Liver (tissue), 9 donors: Measurements from ENCODE around the gene TENM3. TPM values are rescaled to one million over a fixed set of nuclear protein-coding genes. Genes with fewer than 3 reads are reported as not detected.

Source experiments
- DNase-seq: peaks from one replicate; pipeline ENCODE4 v3.0.0-alpha.2; 2017; ENCODE audit warnings: low spot score
- H3K27ac ChIP-seq, 2 donors: one replicate each; pipeline ENCODE4 v1.7.0; 2013; ENCODE audit warnings: inconsistent platforms in 2 of 2, low read length in 2 of 2, control low read depth in 1 of 2, low read depth in 1 of 2, mild to moderate bottlenecking in 1 of 2
- H3K27me3 ChIP-seq, 4 donors: one replicate each; pipeline versions ENCODE4 v1.6.1 to v1.7.0; 2013; ENCODE audit warnings: low read length in 3 of 4, inconsistent platforms in 1 of 4, mild to moderate bottlenecking in 1 of 4, moderate library complexity in 1 of 4; ENCODE audit not compliant: control insufficient read depth in 4 of 4, insufficient read depth in 4 of 4
- H3K36me3 ChIP-seq, 4 donors: one replicate each; pipeline versions ENCODE4 v1.6.1 to v1.7.0; 2013; ENCODE audit warnings: low read length in 3 of 4, mild to moderate bottlenecking in 3 of 4, low read depth in 1 of 4, moderate library complexity in 1 of 4; ENCODE audit not compliant: control insufficient read depth in 4 of 4, insufficient read depth in 3 of 4
- H3K4me1 ChIP-seq, 4 donors: one replicate each; pipeline versions ENCODE4 v1.6.1 to v1.7.0; 2013; ENCODE audit warnings: low read length in 3 of 4, mild to moderate bottlenecking in 3 of 4, moderate library complexity in 1 of 4; ENCODE audit not compliant: control insufficient read depth in 4 of 4, insufficient read depth in 4 of 4
- H3K4me3 ChIP-seq, 3 donors: one replicate each; pipeline versions ENCODE4 v1.6.1 to v1.7.0; 2013; ENCODE audit warnings: low read length in 3 of 3, control low read depth in 1 of 3, low read depth in 1 of 3, mild to moderate bottlenecking in 1 of 3
- H3K9ac ChIP-seq, 2 donors: one replicate each; pipeline ENCODE4 v1.7.0; 2013; ENCODE audit warnings: low read length in 2 of 2, mild to moderate bottlenecking in 2 of 2, moderate library complexity in 2 of 2, control low read depth in 1 of 2, low read depth in 1 of 2
- H3K9me3 ChIP-seq, 4 donors: one replicate each; pipeline versions ENCODE4 v1.6.1 to v1.7.0; 2013; ENCODE audit warnings: low read length in 3 of 4; ENCODE audit not compliant: control insufficient read depth in 4 of 4
- EGR1 ChIP-seq, 2 donors: IDR thresholded peaks; 2 replicates each; pipeline ENCODE4 v1.6.1; 2016 to 2018; ENCODE audit warnings: antibody characterized with exemption in 2 of 2, low read depth in 2 of 2
- FOXA1 ChIP-seq: IDR thresholded peaks from 2 replicates; pipeline ENCODE4 v1.6.1; 2016; ENCODE audit warnings: antibody characterized with exemption
- FOXA2 ChIP-seq: IDR thresholded peaks from 2 replicates; pipeline ENCODE4 v1.6.1; 2016; ENCODE audit warnings: antibody characterized with exemption
- GABPA ChIP-seq, 2 donors: IDR thresholded peaks in 1 of 2; conservative IDR thresholded peaks in 1 of 2; 2 replicates each; pipeline ENCODE4 v1.6.1; 2016; ENCODE audit warnings: antibody characterized with exemption in 2 of 2, mild to moderate bottlenecking in 1 of 2, moderate library complexity in 1 of 2
- HNF4A ChIP-seq, 2 donors: conservative IDR thresholded peaks; 2 replicates each; pipeline ENCODE4 v1.6.1; 2016; ENCODE audit warnings: antibody characterized with exemption in 2 of 2, mild to moderate bottlenecking in 2 of 2
- HNF4G ChIP-seq: IDR thresholded peaks from 2 replicates; pipeline ENCODE4 v1.6.1; 2016; ENCODE audit warnings: antibody characterized with exemption
- JUND ChIP-seq, 2 donors: IDR thresholded peaks; 2 replicates each; pipeline ENCODE4 v1.6.1; 2016; ENCODE audit warnings: antibody characterized with exemption in 2 of 2
- NR2F2 ChIP-seq: IDR thresholded peaks from 2 replicates; pipeline ENCODE4 v1.6.1; 2016; ENCODE audit warnings: antibody characterized with exemption
- RAD21 ChIP-seq, 2 donors: IDR thresholded peaks; 2 replicates each; pipeline ENCODE4 v1.6.1; 2016; ENCODE audit warnings: antibody characterized with exemption in 2 of 2, mild to moderate bottlenecking in 2 of 2
- SP1 ChIP-seq: IDR thresholded peaks from 2 replicates; pipeline ENCODE4 v1.6.1; 2018; ENCODE audit warnings: antibody characterized with exemption, mild to moderate bottlenecking
- TAF1 ChIP-seq: conservative IDR thresholded peaks from 2 replicates; pipeline ENCODE4 v1.6.1; 2016; ENCODE audit warnings: antibody characterized with exemption, mild to moderate bottlenecking
- YY1 ChIP-seq: IDR thresholded peaks from 2 replicates; pipeline ENCODE4 v1.6.1; 2016; ENCODE audit warnings: antibody characterized with exemption, mild to moderate bottlenecking
- WGBS: extraction: QIAGEN DNeasy Blood & Tissue Kit; methylation state at CpG from one replicate; pipeline ENCODE4 v1.1.7; 2013; 5-methylcytosine and 5-hydroxymethylcytosine counted together
- polyA plus RNA-seq, 2 donors: library from polyadenylated mRNA; stranded (reverse) in 1 of 2; unstranded in 1 of 2; fragments of 200-250 nt in 1 of 2; fragments of >200 nt in 1 of 2; fragmentation: Nextera tagmentation in 1 of 2; extraction: Ambion mirVana in 1 of 2; gene quantifications; one replicate each; pipeline versions ENCODE4 v1.2.1 to v1.2.3, GENCODE V29; 2013 to 2015
- total RNA-seq, 2 donors: library from RNA; depleted of rRNA; stranded (reverse); fragments of >200 nt; gene quantifications; one replicate each; pipeline ENCODE4 v1.2.3, GENCODE V29; 2014
- TF ChIP-seq, protein P1 (sequence below): IDR thresholded peaks from 2 replicates; pipeline ENCODE4 v1.6.1; 2016; ENCODE audit warnings: antibody characterized with exemption
- TF ChIP-seq, protein P2 (sequence below): fragments of 150-350 bp; IDR thresholded peaks from 2 replicates; pipeline ENCODE4 v1.5.1; 2017; ENCODE audit warnings: improper control_type of control experiment, low read depth, low read length; ENCODE audit not compliant: missing input control
- TF ChIP-seq, protein P3 (sequence below): IDR thresholded peaks from 2 replicates; pipeline ENCODE4 v1.6.1; 2016; ENCODE audit warnings: antibody characterized with exemption, mild to moderate bottlenecking
- donor health status: healthy.
- donor health status: healthy.
- donor health status: healthy.
- donor health status: healthy.
- donor health status: healthy.

TENM3 gene
- total and polyA plus RNA-seq, 4 donors: 0.32 to 16.8 (median 0.70) TPM

DNA sequence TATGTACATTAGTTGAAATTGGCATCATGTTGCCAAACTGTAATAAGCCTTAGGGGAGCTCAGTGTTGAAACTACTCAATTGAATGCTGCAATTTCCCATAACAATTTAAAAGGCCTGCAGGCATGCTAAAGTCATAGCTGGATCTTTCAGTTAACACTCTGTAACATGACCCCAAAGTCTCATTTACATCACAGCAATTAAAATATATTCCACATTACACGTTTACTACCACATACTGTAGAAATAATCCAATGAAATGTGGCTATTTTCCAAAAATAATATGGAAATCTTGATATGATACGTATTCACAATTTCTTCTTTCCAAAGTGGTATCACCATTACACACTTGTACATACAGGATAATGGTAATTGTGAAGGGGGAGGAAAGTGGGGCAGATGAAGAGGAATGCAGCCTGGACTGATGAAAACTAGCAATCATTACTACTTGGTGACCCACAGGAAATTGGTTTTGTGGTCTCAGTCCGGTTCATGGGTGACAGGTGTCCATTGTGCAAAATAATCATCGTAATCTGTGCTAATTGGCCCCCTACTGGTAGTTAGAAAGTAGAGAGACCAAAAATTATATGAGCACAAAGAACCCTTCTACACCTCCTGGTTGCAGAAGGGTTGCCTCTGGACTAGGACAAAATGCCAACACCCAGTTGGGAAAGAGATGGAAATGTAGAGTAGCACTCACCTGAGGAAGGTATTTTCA, 63.7 kb downstream of the TENM3 start:
- Histone ChIP-seq H3K27me3 (no peaks in the 10 kb centered on the region), H3K9me3 (no peaks in the 10 kb centered on the region), H3K27ac (no peak overlapping the region), H3K4me1 (peaks cover 0 to 2% (median 0%) of the 10 kb centered on the region in 4 donors), H3K36me3 (no peaks in the 10 kb centered on the region), H3K9ac (no peak overlapping the region), H3K4me3 (no peak overlapping the region)
- DNase-seq: no peak
- TF ChIP-seq RAD21 (IDR thresholded peaks at IDR 0.05) (peak; percentile 32 to 61), FOXA2 (no peak)
- TF ChIP-seq, protein P1, sequence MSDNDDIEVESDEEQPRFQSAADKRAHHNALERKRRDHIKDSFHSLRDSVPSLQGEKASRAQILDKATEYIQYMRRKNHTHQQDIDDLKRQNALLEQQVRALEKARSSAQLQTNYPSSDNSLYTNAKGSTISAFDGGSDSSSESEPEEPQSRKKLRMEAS: no peak
- TF ChIP-seq, protein P2, sequence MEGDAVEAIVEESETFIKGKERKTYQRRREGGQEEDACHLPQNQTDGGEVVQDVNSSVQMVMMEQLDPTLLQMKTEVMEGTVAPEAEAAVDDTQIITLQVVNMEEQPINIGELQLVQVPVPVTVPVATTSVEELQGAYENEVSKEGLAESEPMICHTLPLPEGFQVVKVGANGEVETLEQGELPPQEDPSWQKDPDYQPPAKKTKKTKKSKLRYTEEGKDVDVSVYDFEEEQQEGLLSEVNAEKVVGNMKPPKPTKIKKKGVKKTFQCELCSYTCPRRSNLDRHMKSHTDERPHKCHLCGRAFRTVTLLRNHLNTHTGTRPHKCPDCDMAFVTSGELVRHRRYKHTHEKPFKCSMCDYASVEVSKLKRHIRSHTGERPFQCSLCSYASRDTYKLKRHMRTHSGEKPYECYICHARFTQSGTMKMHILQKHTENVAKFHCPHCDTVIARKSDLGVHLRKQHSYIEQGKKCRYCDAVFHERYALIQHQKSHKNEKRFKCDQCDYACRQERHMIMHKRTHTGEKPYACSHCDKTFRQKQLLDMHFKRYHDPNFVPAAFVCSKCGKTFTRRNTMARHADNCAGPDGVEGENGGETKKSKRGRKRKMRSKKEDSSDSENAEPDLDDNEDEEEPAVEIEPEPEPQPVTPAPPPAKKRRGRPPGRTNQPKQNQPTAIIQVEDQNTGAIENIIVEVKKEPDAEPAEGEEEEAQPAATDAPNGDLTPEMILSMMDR: peak; percentile 13
- WGBS: 84% methylated on average over 4 of the region's 4 CpGs

DNA sequence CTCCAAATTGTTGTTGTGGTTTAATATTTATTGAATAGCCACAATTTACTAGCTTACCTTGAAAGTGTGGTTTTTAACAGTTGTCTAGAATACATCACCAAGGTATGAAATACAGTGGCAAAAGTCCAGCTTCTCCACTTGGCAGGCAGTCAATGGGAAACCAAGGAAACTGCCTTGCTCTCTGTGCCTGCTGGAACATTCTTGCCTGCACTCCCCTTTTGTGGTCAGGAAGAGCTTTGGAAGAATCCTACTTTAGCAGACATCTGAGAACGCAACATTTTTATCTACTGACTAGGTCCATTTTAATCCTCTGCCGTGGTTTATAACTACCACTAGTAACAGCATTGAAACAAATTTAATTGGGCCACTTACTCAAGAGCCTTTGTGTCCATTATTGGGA, 64.5 kb downstream of the TENM3 start:
- 95% methylated on average over 2 of the region's 2 CpGs for WGBS
- Histone ChIP-seq H3K4me3 (no peak overlapping the region), H3K4me1 (peaks cover 0 to 2% (median 0%) of the 10 kb centered on the region in 4 donors), H3K27ac (no peak overlapping the region), H3K27me3 (no peaks in the 10 kb centered on the region), H3K9ac (no peak overlapping the region), H3K36me3 (no peaks in the 10 kb centered on the region), H3K9me3 (no peaks in the 10 kb centered on the region)
- no peak for TF ChIP-seq JUND (IDR thresholded peaks at IDR 0.05)
- TF ChIP-seq, protein P2: no peak
- TF ChIP-seq HNF4G: no peak
- TF ChIP-seq TAF1: no peak
- no peak for TF ChIP-seq GABPA (IDR thresholded peaks at IDR 0.05 in 1 of 2, conservative IDR thresholded peaks at IDR 0.05 in 1 of 2)
- no peak for DNase-seq

DNA sequence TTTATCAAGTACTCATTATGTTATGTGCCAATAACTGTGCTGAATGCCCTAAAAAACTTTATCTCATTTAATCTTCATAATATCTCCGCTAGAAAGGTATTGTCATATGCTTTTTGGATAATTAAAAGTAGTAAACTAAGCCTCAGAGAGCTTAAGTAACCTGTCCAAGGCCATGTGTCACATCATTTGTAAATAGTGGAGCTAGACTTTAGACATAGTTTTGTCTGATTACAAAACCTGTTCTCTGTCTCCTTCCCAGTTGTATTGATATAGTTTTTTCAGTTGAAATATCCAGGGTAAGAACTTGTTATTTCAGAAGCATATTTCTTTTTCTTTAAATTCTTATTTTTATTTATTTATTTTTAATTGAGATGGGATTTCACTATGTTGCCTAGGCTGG, 66.7 kb downstream of the TENM3 start:
- DNase-seq: no peak
- no peaks in the 10 kb centered on the region for H3K27me3 ChIP-seq
- H3K9ac ChIP-seq: no peak overlapping the region
- no peaks in the 10 kb centered on the region for H3K36me3 ChIP-seq
- peaks cover 0 to 2% (median under 1%) of the 10 kb centered on the region in 4 donors for H3K9me3 ChIP-seq
- peaks cover 0 to 2% (median 0%) of the 10 kb centered on the region in 4 donors for H3K4me1 ChIP-seq
- no peak overlapping the region for H3K4me3 ChIP-seq
- 68% methylated on average over 1 of the region's 1 CpG for WGBS
- no peak overlapping the region for H3K27ac ChIP-seq
- no peak for TF ChIP-seq SP1
- TF ChIP-seq, protein P3, sequence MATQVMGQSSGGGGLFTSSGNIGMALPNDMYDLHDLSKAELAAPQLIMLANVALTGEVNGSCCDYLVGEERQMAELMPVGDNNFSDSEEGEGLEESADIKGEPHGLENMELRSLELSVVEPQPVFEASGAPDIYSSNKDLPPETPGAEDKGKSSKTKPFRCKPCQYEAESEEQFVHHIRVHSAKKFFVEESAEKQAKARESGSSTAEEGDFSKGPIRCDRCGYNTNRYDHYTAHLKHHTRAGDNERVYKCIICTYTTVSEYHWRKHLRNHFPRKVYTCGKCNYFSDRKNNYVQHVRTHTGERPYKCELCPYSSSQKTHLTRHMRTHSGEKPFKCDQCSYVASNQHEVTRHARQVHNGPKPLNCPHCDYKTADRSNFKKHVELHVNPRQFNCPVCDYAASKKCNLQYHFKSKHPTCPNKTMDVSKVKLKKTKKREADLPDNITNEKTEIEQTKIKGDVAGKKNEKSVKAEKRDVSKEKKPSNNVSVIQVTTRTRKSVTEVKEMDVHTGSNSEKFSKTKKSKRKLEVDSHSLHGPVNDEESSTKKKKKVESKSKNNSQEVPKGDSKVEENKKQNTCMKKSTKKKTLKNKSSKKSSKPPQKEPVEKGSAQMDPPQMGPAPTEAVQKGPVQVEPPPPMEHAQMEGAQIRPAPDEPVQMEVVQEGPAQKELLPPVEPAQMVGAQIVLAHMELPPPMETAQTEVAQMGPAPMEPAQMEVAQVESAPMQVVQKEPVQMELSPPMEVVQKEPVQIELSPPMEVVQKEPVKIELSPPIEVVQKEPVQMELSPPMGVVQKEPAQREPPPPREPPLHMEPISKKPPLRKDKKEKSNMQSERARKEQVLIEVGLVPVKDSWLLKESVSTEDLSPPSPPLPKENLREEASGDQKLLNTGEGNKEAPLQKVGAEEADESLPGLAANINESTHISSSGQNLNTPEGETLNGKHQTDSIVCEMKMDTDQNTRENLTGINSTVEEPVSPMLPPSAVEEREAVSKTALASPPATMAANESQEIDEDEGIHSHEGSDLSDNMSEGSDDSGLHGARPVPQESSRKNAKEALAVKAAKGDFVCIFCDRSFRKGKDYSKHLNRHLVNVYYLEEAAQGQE: no peak
- TF ChIP-seq, protein P1: no peak
- peak; percentile 43 for TF ChIP-seq FOXA2
- no peak for TF ChIP-seq YY1
- TF ChIP-seq NR2F2: no peak
- TF ChIP-seq GABPA (IDR thresholded peaks at IDR 0.05 in 1 of 2, conservative IDR thresholded peaks at IDR 0.05 in 1 of 2): no peak
- TF ChIP-seq HNF4A (conservative IDR thresholded peaks at IDR 0.05): peak; percentile 26 to 48
- TF ChIP-seq, protein P2: no peak
- no peak for TF ChIP-seq EGR1 (IDR thresholded peaks at IDR 0.05; ENCODE audit: low read depth in 2 of 2)
- TF ChIP-seq JUND (IDR thresholded peaks at IDR 0.05): no peak
- no peak for TF ChIP-seq HNF4G
- TF ChIP-seq FOXA1: no peak
- TF ChIP-seq RAD21 (IDR thresholded peaks at IDR 0.05): no peak
